ENCODE measurements around the gene ASTN2. TPM values are rescaled to one million over a fixed set of nuclear protein-coding genes. Genes with fewer than 3 reads are reported as not detected.
"Not testable (repeated sequence)": the region's sequence is repeated elsewhere in the genome, so short reads cannot be mapped to it uniquely, and the experiment has no call there.

The ASTN2 gene
- polyA plus RNA-seq, 2 donors = 0.26 to 0.35 TPM

DNA sequence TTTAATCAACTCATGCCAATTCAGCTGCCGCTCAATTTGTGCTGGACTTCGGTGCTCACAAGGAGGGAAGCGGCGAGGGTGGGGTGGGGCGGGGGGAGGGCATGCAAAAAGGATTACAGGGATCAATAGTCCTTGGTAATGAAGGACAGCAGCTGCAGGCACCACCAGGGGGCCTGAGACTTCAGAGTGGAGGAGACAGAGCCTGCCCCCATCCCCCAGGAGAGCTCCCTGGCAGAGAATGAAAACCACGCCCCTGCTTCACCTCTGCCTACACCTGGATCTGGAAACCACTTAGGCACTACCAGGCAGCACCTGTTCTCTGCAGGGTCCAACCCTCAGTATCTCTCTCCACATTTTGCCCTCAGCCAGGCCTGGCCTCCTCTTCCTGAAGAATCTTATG, 572.2 kb downstream of the ASTN2 start:
- no peak overlapping the region for H3K4me3 ChIP-seq (ENCODE audit: low read depth in 1 of 2, low read length in 2 of 2)
- H3K27ac ChIP-seq (ENCODE audit: low read depth in 2 of 2, low read length in 1 of 2) = peak overlapping the region; percentile 47 to 75
- H3K36me3 ChIP-seq (ENCODE audit: control insufficient read depth in 2 of 2, insufficient read depth in 2 of 2, low read length in 1 of 2) = no peaks in the 10 kb centered on the region
- H3K4me1 ChIP-seq (ENCODE audit: control insufficient read depth in 2 of 2, insufficient read depth in 2 of 2, low read length in 1 of 2) = peaks cover 0 to 5% of the 10 kb centered on the region in 2 donors
- no peaks in the 10 kb centered on the region for H3K9me3 ChIP-seq (ENCODE audit: control insufficient read depth in 2 of 2, insufficient read depth in 1 of 2, low read depth in 1 of 2, low read length in 1 of 2)
- 74 to 77% methylated on average over 6 of the region's 6 CpGs for WGBS, 2 donors
- H3K27me3 ChIP-seq (ENCODE audit: control insufficient read depth in 1 of 2, insufficient read depth in 2 of 2, low read length in 2 of 2) = no peaks in the 10 kb centered on the region

DNA sequence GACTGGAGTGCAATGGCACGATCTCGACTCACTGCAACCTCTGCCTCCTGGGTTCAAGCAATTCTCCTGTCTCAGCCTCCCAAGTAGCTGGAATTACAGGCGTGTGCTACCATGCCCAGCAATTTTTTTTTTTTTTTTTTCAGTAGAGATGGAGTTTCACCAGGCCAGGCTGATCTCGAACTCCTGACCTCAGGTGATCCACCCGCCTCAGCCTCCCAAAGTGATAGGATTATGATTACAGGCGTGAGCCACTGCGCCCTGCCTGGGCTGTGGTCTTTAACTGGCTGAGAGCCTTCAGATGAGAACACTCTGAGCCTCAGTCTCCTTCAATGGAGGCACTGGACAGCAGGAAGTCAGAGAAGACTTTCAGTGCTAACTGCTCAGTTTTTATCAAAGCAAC, 576.4 kb downstream of the ASTN2 start:
- not testable (repeated sequence) for H3K27me3 ChIP-seq (ENCODE audit: control insufficient read depth in 1 of 2, insufficient read depth in 2 of 2, low read length in 2 of 2); H3K4me3 ChIP-seq (ENCODE audit: low read depth in 1 of 2, low read length in 2 of 2); H3K36me3 ChIP-seq (ENCODE audit: control insufficient read depth in 2 of 2, insufficient read depth in 2 of 2, low read length in 1 of 2); H3K9me3 ChIP-seq (ENCODE audit: control insufficient read depth in 2 of 2, insufficient read depth in 1 of 2, low read depth in 1 of 2, low read length in 1 of 2); H3K4me1 ChIP-seq (ENCODE audit: control insufficient read depth in 2 of 2, insufficient read depth in 2 of 2, low read length in 1 of 2)
- H3K27ac ChIP-seq (ENCODE audit: low read depth in 2 of 2, low read length in 1 of 2) = peak overlapping the region; percentile 91 to 92
- WGBS, 2 donors = 63 to 67% methylated on average over 7 of the region's 7 CpGs

GRCh38 chr9:116837018-116837989, 577.6 kb downstream of the ASTN2 start:
- H3K4me1 ChIP-seq (ENCODE audit: control insufficient read depth in 2 of 2, insufficient read depth in 2 of 2, low read length in 1 of 2) = no peaks in the 10 kb centered on the region
- H3K27me3 ChIP-seq (ENCODE audit: control insufficient read depth in 1 of 2, insufficient read depth in 2 of 2, low read length in 2 of 2) = no peaks in the 10 kb centered on the region
- no peak overlapping the region for H3K4me3 ChIP-seq (ENCODE audit: low read depth in 1 of 2, low read length in 2 of 2)
- H3K36me3 ChIP-seq (ENCODE audit: control insufficient read depth in 2 of 2, insufficient read depth in 2 of 2, low read length in 1 of 2) = no peaks in the 10 kb centered on the region
- peak overlapping the region; percentile 87 to 92 for H3K27ac ChIP-seq (ENCODE audit: low read depth in 2 of 2, low read length in 1 of 2)
- 44 to 46% methylated on average over 5 of the region's 5 CpGs for WGBS, 2 donors
- no peaks in the 10 kb centered on the region for H3K9me3 ChIP-seq (ENCODE audit: control insufficient read depth in 2 of 2, insufficient read depth in 1 of 2, low read depth in 1 of 2, low read length in 1 of 2)

GRCh38 chr9:116830321-116830720, 584.5 kb downstream of the ASTN2 start:
- WGBS, 2 donors = 86 to 94% methylated on average over 2 of the region's 2 CpGs
- not testable (repeated sequence) for H3K9me3 ChIP-seq (ENCODE audit: control insufficient read depth in 2 of 2, insufficient read depth in 1 of 2, low read depth in 1 of 2, low read length in 1 of 2); H3K4me3 ChIP-seq (ENCODE audit: low read depth in 1 of 2, low read length in 2 of 2); H3K27me3 ChIP-seq (ENCODE audit: control insufficient read depth in 1 of 2, insufficient read depth in 2 of 2, low read length in 2 of 2); H3K4me1 ChIP-seq (ENCODE audit: control insufficient read depth in 2 of 2, insufficient read depth in 2 of 2, low read length in 1 of 2); H3K36me3 ChIP-seq (ENCODE audit: control insufficient read depth in 2 of 2, insufficient read depth in 2 of 2, low read length in 1 of 2); H3K27ac ChIP-seq (ENCODE audit: low read depth in 2 of 2, low read length in 1 of 2)

GRCh38 chr9:116821633-116822229, 593.1 kb downstream of the ASTN2 start:
- H3K27ac ChIP-seq (ENCODE audit: low read depth in 2 of 2, low read length in 1 of 2) = no peak overlapping the region
- 84 to 90% methylated on average over 6 of the region's 6 CpGs for WGBS, 2 donors
- H3K36me3 ChIP-seq (ENCODE audit: control insufficient read depth in 2 of 2, insufficient read depth in 2 of 2, low read length in 1 of 2) = no peaks in the 10 kb centered on the region
- no peaks in the 10 kb centered on the region for H3K9me3 ChIP-seq (ENCODE audit: control insufficient read depth in 2 of 2, insufficient read depth in 1 of 2, low read depth in 1 of 2, low read length in 1 of 2)
- no peaks in the 10 kb centered on the region for H3K4me1 ChIP-seq (ENCODE audit: control insufficient read depth in 2 of 2, insufficient read depth in 2 of 2, low read length in 1 of 2)
- no peak overlapping the region for H3K4me3 ChIP-seq (ENCODE audit: low read depth in 1 of 2, low read length in 2 of 2)
- H3K27me3 ChIP-seq (ENCODE audit: control insufficient read depth in 1 of 2, insufficient read depth in 2 of 2, low read length in 2 of 2) = no peaks in the 10 kb centered on the region

GRCh38 chr9:116819116-116819515, 595.7 kb downstream of the ASTN2 start:
- Histone ChIP-seq H3K27me3 (ENCODE audit: control insufficient read depth in 1 of 2, insufficient read depth in 2 of 2, low read length in 2 of 2) (no peaks in the 10 kb centered on the region), H3K27ac (ENCODE audit: low read depth in 2 of 2, low read length in 1 of 2) (no peak overlapping the region), H3K4me3 (ENCODE audit: low read depth in 1 of 2, low read length in 2 of 2) (no peak overlapping the region), H3K36me3 (ENCODE audit: control insufficient read depth in 2 of 2, insufficient read depth in 2 of 2, low read length in 1 of 2) (no peaks in the 10 kb centered on the region), H3K4me1 (ENCODE audit: control insufficient read depth in 2 of 2, insufficient read depth in 2 of 2, low read length in 1 of 2) (no peaks in the 10 kb centered on the region), H3K9me3 (ENCODE audit: control insufficient read depth in 2 of 2, insufficient read depth in 1 of 2, low read depth in 1 of 2, low read length in 1 of 2) (no peaks in the 10 kb centered on the region)
- 40 to 74% methylated on average over 1 of the region's 1 CpG for WGBS, 2 donors

DNA sequence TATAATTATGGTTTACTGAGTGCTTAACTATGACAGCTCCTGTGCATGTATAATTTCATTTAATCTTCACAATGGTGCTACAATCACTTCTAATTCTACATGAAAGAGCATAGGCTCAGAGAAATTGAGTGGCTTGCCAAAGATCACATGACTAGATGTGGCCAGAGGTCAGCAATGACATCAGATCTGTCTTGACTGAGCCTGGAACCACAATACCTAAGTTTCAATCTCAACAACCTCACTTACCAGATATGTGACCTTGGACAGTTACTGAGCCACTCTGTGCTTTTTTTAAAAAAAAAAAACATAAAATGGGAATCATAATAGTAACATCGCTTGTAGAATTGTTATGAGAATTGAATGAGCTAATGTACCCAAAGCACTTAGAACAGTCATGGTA, 597.1 kb downstream of the ASTN2 start:
- no peaks in the 10 kb centered on the region for H3K9me3 ChIP-seq (ENCODE audit: control insufficient read depth in 2 of 2, insufficient read depth in 1 of 2, low read depth in 1 of 2, low read length in 1 of 2)
- no peak overlapping the region for H3K4me3 ChIP-seq (ENCODE audit: low read depth in 1 of 2, low read length in 2 of 2)
- WGBS, 2 donors = 97% methylated on average over 1 of the region's 1 CpG
- no peaks in the 10 kb centered on the region for H3K36me3 ChIP-seq (ENCODE audit: control insufficient read depth in 2 of 2, insufficient read depth in 2 of 2, low read length in 1 of 2)
- H3K4me1 ChIP-seq (ENCODE audit: control insufficient read depth in 2 of 2, insufficient read depth in 2 of 2, low read length in 1 of 2) = no peaks in the 10 kb centered on the region
- H3K27ac ChIP-seq (ENCODE audit: low read depth in 2 of 2, low read length in 1 of 2) = no peak overlapping the region
- H3K27me3 ChIP-seq (ENCODE audit: control insufficient read depth in 1 of 2, insufficient read depth in 2 of 2, low read length in 2 of 2) = no peaks in the 10 kb centered on the region

DNA sequence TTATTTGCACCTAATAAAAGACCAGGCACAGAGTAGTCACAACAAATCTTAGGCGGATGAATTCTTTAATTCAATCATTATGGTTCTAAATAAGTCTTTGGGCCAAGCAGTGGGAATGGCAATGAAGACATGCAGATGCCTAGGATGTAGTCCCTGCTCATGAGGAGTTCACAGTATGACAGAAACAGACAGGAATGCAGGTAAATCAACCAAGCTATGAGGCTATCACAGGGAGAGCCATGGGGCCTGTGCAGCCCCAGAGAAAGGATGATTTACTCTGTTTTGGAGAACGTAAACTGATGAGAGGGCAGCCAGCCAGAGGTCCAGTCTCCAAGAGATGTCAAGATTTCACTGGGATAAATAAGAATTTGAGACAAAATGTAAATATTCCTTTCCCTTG, 598.4 kb downstream of the ASTN2 start:
- Histone ChIP-seq H3K4me3 (ENCODE audit: low read depth in 1 of 2, low read length in 2 of 2) (no peak overlapping the region), H3K27ac (ENCODE audit: low read depth in 2 of 2, low read length in 1 of 2) (no peak overlapping the region), H3K9me3 (ENCODE audit: control insufficient read depth in 2 of 2, insufficient read depth in 1 of 2, low read depth in 1 of 2, low read length in 1 of 2) (no peaks in the 10 kb centered on the region), H3K36me3 (ENCODE audit: control insufficient read depth in 2 of 2, insufficient read depth in 2 of 2, low read length in 1 of 2) (no peaks in the 10 kb centered on the region), H3K27me3 (ENCODE audit: control insufficient read depth in 1 of 2, insufficient read depth in 2 of 2, low read length in 2 of 2) (no peaks in the 10 kb centered on the region), H3K4me1 (ENCODE audit: control insufficient read depth in 2 of 2, insufficient read depth in 2 of 2, low read length in 1 of 2) (no peaks in the 10 kb centered on the region)
- 84 to 92% methylated on average over 2 of the region's 2 CpGs for WGBS, 2 donors

DNA sequence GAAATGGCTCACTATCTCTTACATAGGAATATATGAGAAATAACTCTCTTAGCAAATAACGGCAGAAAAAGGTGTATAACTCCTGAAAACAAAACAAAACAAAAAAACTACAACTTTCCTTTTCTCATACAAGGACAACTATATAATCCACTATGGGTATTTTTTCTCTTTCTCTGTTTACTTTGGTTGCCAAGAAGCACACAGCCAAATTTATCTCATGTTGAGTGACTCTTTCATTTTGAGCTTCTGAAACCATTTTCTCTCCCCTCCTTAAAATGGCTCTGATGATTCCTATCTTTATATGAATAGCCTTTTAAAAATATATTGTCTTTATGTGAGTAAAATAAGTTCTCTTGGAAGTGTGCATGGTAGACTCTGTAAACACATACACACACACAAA, 599.0 kb downstream of the ASTN2 start:
- H3K4me3 ChIP-seq (ENCODE audit: low read depth in 1 of 2, low read length in 2 of 2) = no peak overlapping the region
- no peak overlapping the region for H3K27ac ChIP-seq (ENCODE audit: low read depth in 2 of 2, low read length in 1 of 2)
- H3K9me3 ChIP-seq (ENCODE audit: control insufficient read depth in 2 of 2, insufficient read depth in 1 of 2, low read depth in 1 of 2, low read length in 1 of 2) = no peaks in the 10 kb centered on the region
- 73 to 78% methylated on average over 1 of the region's 1 CpG for WGBS, 2 donors
- no peaks in the 10 kb centered on the region for H3K4me1 ChIP-seq (ENCODE audit: control insufficient read depth in 2 of 2, insufficient read depth in 2 of 2, low read length in 1 of 2)
- no peaks in the 10 kb centered on the region for H3K36me3 ChIP-seq (ENCODE audit: control insufficient read depth in 2 of 2, insufficient read depth in 2 of 2, low read length in 1 of 2)
- no peaks in the 10 kb centered on the region for H3K27me3 ChIP-seq (ENCODE audit: control insufficient read depth in 1 of 2, insufficient read depth in 2 of 2, low read length in 2 of 2)

DNA sequence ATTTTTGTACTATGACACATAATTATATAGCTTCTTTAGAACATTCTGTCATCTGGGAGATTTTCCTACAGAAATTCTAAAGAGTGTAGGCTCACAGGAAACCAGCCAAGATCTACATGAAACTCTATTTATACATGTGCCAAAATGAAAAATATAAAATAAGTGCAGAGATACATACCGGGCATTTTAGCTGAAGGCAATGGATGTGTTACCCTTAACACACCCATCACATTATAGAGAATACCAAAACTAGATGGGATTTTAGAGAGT, 601.9 kb downstream of the ASTN2 start:
- H3K4me1 ChIP-seq (ENCODE audit: control insufficient read depth in 2 of 2, insufficient read depth in 2 of 2, low read length in 1 of 2) = no peaks in the 10 kb centered on the region
- H3K36me3 ChIP-seq (ENCODE audit: control insufficient read depth in 2 of 2, insufficient read depth in 2 of 2, low read length in 1 of 2) = no peaks in the 10 kb centered on the region
- WGBS, 2 donors = 25 to 51% methylated on average over 1 of the region's 1 CpG
- H3K4me3 ChIP-seq (ENCODE audit: low read depth in 1 of 2, low read length in 2 of 2) = no peak overlapping the region
- H3K27ac ChIP-seq (ENCODE audit: low read depth in 2 of 2, low read length in 1 of 2) = no peak overlapping the region
- H3K27me3 ChIP-seq (ENCODE audit: control insufficient read depth in 1 of 2, insufficient read depth in 2 of 2, low read length in 2 of 2) = no peaks in the 10 kb centered on the region
- no peaks in the 10 kb centered on the region for H3K9me3 ChIP-seq (ENCODE audit: control insufficient read depth in 2 of 2, insufficient read depth in 1 of 2, low read depth in 1 of 2, low read length in 1 of 2)

Data from esophagus (tissue), 2 donors.